Jurkat, Clone E6-1 (cell line): Measurements from ENCODE around the gene LONP2.
"Not testable (repeated sequence)": the region's sequence is repeated elsewhere in the genome, so short reads cannot be mapped to it uniquely, and the experiment has no call there.

Source experiments
- DNase-seq: peaks from one replicate; pipeline ENCODE4 v3.0.0-alpha.2; 2011; ENCODE audit warnings: low read depth, low spot score
- H3K4me3 ChIP-seq: 2 replicates; pipeline ENCODE4 v1.5.1; 2011; ENCODE audit warnings: mild to moderate bottlenecking, low read length, control low read depth, moderate library complexity

LONP2 gene

GRCh38 chr16:48354877-48355855 is 111.1 kb downstream of the LONP2 start:
- DNase-seq = no peak
- no peak overlapping the region for H3K4me3 ChIP-seq

DNA sequence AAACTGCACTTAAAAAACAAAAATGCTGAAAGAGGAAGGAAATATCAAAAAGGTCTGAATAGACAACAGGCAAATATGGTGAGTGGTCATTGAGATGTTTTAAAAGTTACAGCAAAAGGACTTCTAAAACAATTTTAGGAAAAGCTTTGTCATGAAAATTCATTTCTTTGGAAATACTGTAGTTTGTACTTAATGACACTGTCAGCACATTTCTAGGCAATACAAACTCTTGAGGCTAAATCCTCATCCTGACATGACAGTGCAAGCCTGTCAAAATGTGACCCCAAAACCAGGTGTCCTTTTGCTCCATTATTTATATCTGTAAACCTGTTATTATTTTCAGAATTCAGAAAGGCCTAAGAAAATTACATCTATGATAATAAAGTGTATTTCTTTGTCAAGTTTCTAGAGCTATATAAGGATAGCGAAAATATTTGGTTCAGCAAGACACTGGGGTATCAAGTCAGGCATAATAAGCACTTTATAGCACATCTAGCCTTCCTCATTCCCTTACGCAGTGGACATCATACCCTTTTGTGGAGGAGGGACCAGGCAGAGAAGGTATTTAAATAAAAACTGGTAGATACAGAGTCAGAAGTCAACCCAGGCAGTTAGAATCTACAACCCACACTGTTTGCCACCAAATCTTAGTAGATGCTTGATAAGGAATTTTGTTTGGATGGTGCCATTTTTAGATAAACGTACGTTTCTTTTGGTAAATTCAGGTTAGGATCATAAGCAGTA is 112.7 kb downstream of the LONP2 start:
- no peak for DNase-seq
- no peak overlapping the region for H3K4me3 ChIP-seq

- no peak for DNase-seq
- no peak overlapping the region for H3K4me3 ChIP-seq
These were observed 114.3 kb downstream of the LONP2 start for GRCh38 chr16:48358419-48358818.

GRCh38 chr16:48359983-48360382 is 115.9 kb downstream of the LONP2 start:
- no peak overlapping the region for H3K4me3 ChIP-seq
- DNase-seq = no peak

- H3K4me3 ChIP-seq = no peak overlapping the region
- no peak for DNase-seq
These were observed 116.9 kb downstream of the LONP2 start for GRCh38 chr16:48361012-48361411.

GRCh38 chr16:48361540-48362144 is 117.5 kb downstream of the LONP2 start:
- no peak for DNase-seq
- no peak overlapping the region for H3K4me3 ChIP-seq

- no peak overlapping the region for H3K4me3 ChIP-seq
- DNase-seq = no peak
These were observed 121.0 kb downstream of the LONP2 start for GRCh38 chr16:48365025-48365600.

DNA sequence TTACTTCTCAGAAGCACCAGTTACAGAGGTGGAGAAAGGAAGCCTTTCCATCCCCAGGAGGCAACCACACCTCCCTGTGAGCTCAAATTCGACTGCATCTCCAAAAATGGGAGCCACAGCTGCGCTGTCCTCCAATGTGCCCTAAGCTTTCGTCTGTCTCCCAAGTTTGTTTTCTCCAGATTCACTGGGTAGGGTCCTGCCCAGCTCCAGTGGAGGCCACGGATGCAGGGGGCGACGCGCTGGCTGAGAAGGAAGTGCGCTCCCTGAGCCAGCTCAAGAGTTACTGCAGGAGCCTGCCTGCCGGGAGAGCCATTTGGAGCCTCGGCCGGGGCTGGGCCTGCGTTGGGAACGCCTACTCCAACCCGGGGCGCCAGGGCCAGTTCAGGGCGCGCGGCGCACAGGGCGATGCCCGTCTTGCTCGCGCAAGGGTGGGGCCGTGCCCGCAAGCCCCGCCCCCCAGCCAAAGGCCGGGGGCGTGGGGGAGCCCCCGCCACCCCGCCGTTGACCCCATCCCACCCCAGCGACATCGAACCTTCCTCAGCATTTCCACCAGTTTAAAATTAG is 121.6 kb downstream of the LONP2 start:
- DNase-seq = no peak

GRCh38 chr16:48366165-48367093 is 122.3 kb downstream of the LONP2 start:
- H3K4me3 ChIP-seq = peak overlapping the region; percentile 57
- DNase-seq = peak; percentile 74

More for the DNA sequence above, 121.6 kb downstream of the LONP2 start:
- peak overlapping the region; percentile 57 for H3K4me3 ChIP-seq

GRCh38 chr16:48367441-48368049 is 123.4 kb downstream of the LONP2 start:
- DNase-seq = no peak
- H3K4me3 ChIP-seq = no peak overlapping the region

GRCh38 chr16:48369765-48370164 is 125.7 kb downstream of the LONP2 start:
- no peak for DNase-seq

GRCh38 chr16:48370229-48370628 is 126.1 kb downstream of the LONP2 start:
- DNase-seq = no peak
- no peak overlapping the region for H3K4me3 ChIP-seq

More at GRCh38 chr16:48369765-48370164, 125.7 kb downstream of the LONP2 start:
- H3K4me3 ChIP-seq = no peak overlapping the region

DNA sequence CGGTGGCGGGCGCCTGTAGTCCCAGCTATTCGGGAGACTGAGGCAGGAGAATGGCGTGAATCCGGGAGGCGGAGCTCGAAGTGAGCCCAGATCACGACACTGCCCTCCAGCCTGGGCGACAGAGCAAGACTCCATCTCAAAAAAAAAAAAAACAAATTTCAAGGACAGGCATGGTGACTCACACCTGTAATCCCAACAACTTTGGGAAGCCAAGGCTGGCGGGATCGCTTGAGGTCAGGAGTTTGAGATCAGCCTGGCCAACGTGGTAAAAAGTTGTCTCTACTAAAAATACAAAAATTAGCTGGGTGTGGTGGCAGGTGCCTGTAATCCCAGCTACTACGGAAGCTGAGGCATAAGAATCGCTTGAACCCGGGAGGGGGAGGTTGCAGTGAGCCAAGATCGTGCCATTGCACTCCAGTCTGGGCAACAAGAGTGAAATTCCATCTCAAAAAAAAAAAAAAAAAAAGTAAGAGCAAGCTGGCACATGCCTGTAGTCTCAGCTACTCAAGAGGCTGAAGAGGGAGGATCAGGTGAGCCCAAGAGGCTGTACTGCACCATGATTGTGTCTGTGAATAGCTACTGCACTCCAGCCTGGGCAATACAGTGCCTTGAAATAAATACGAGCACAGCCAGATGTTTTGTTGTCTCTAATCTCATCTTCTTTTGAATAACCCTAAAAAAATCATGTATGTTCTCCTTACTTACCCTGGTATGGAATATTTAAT is 126.7 kb downstream of the LONP2 start:
- H3K4me3 ChIP-seq, DNase-seq: not testable (repeated sequence)

DNA sequence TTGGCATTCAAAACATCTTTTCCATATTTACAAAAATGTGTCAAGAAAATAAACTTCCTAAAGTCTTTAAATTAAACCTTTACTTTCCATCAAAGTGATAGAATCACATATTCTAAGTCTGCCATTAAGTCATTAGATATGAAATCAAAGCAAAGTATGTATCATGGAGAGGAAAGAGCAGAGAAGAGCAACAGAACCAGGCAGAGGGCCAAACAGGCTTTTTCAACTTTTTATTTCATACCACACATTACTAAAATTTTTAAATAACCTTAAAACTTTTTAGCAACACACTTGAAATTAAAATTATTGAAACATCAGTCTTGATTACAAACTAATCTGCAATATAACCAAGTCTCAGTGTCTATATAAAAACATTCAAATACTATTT is 127.3 kb downstream of the LONP2 start:
- DNase-seq = no peak
- no peak overlapping the region for H3K4me3 ChIP-seq

DNA sequence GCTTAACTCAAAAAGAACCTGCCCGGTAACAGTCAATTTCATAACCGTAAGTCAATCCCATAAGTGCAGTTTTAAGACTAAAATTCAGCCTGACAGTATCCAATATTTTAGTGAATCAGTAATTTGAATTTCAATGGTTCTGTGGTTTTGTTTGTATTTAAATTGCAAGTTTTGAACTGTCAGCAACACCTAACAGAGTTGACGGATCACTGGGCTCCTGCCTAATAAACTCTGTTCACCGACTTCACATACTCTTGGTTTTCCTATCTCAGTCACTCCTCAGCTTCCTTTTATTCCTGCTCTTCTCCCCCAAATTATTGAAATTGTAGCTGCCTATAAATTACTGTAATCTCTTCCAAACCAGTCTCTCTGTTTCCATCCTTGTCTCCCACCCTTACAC is 128.6 kb downstream of the LONP2 start:
- H3K4me3 ChIP-seq = no peak overlapping the region
- no peak for DNase-seq

DNA sequence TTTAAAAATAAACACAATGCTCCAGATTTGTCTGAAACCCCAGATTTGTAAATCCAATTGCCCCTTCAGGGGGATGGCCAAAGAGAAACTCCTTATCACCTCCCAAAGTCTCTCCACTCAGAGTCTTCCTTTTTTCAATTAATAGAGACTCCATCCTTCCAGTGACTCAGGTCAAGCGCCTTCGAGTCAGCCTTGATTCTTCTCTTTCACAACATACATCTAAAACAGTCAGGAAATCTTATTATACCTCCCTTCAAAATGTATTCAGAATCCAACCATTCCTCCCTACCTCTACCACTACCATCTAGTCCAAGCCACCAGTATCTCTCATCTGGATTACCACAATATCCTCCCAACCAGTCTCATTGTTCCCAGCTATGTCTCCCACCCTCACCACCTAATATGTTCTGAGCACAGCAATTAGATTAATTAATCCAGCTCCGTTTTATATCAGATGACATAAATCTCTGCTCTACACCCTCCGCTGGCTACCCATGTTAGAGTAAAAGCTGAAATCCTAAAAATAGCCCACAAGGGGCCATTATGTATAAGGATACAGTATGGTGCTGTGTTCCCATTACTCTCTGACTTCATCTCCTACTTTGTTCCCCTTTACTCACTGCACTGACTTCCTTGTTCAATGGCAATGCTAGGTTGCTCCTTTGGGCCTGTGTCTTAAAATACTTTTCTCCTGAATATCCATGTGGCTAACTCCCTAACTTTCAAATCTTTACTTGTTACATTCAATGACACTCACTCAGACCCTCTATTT is 129.3 kb downstream of the LONP2 start:
- no peak for DNase-seq
- no peak overlapping the region for H3K4me3 ChIP-seq
